Measurements from ENCODE around the gene HOATZ.

DNA sequence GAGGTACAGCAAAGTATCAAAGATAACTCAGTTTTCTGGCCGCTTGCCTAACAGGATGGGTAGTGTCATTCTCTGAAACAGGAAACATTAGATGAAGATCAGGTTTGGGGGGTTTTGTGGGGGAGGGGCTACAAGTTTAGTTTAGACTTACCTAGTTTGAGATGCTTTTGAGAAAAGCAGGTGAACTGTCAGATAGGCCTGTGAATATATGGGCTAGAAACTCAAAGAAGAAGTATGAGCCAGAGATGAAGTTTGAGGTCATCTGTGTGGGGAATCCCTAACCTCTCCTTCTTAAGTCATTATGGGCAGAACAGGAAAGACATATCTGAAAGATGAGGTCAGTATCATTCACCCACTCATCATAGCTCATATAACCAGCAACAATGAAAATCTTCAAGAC is 11.9 kb downstream of the HOATZ start:
- TF ChIP-seq, protein P1, sequence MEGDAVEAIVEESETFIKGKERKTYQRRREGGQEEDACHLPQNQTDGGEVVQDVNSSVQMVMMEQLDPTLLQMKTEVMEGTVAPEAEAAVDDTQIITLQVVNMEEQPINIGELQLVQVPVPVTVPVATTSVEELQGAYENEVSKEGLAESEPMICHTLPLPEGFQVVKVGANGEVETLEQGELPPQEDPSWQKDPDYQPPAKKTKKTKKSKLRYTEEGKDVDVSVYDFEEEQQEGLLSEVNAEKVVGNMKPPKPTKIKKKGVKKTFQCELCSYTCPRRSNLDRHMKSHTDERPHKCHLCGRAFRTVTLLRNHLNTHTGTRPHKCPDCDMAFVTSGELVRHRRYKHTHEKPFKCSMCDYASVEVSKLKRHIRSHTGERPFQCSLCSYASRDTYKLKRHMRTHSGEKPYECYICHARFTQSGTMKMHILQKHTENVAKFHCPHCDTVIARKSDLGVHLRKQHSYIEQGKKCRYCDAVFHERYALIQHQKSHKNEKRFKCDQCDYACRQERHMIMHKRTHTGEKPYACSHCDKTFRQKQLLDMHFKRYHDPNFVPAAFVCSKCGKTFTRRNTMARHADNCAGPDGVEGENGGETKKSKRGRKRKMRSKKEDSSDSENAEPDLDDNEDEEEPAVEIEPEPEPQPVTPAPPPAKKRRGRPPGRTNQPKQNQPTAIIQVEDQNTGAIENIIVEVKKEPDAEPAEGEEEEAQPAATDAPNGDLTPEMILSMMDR (IDR thresholded peaks at IDR 0.05) = no peak
- TF ChIP-seq POLR2AphosphoS5 (IDR thresholded peaks at IDR 0.05) = no peak
- no peak for TF ChIP-seq POLR2A (IDR thresholded peaks at IDR 0.05)
- no peak for TF ChIP-seq EP300 (IDR thresholded peaks at IDR 0.05; ENCODE audit: low read depth)

Measured in transverse colon (tissue), 4 donors.